Bronchial epithelial cell (primary cell): ENCODE data around the gene AP1S3. TPM values are rescaled to one million over a fixed set of nuclear protein-coding genes. Genes with fewer than 3 reads are reported as not detected.

Experiments
- DNase-seq: peaks from one replicate; pipeline ENCODE4 v3.0.0-alpha.2; 2010; ENCODE audit warnings: low read depth
- FAIRE-seq: peaks from 2 replicates; lab custom pipeline; 2011; peaks lifted over from hg19 to GRCh38; lab: Jason Lieb, UNC
- H3K27me3 ChIP-seq: 2 replicates; pipeline ENCODE4 v1.5.1; 2011; ENCODE audit warnings: low read length; ENCODE audit not compliant: control insufficient read depth, insufficient read depth
- H3K36me3 ChIP-seq: 2 replicates; pipeline ENCODE4 v1.5.1; 2011; ENCODE audit warnings: low read length; ENCODE audit not compliant: control insufficient read depth, insufficient read depth
- H3K4me3 ChIP-seq: 2 replicates; pipeline ENCODE4 v1.5.1; 2011; ENCODE audit warnings: mild to moderate bottlenecking, low read depth, low read length, control low read depth
- CTCF ChIP-seq: IDR thresholded peaks from 2 replicates; pipeline ENCODE4 v1.5.1; 2011; ENCODE audit warnings: mild to moderate bottlenecking, moderate library complexity, low read length, control low read depth, inconsistent platforms; ENCODE audit not compliant: insufficient read depth, severe bottlenecking
- total RNA-seq: library from RNA; depleted of rRNA; stranded (reverse); fragments of >200 nt; gene quantifications from 2 replicates; pipeline ENCODE4 v1.2.1, GENCODE V29; 2014

Gene AP1S3
- total RNA-seq, 1 donor from 2014 or later = 59.5 TPM

- DNase-seq (no peak), FAIRE-seq (no peak)
- H3K27me3 ChIP-seq = no peaks in the 10 kb centered on the region
These were observed 65.0 kb downstream of the AP1S3 start for GRCh38 chr2:223772363-223772762.

GRCh38 chr2:223771475-223771874, 65.9 kb downstream of the AP1S3 start:
- FAIRE-seq = no peak
- no peak for DNase-seq
- TF ChIP-seq CTCF = no peak
- H3K36me3 ChIP-seq = peaks cover 15% of the 10 kb centered on the region
- H3K4me3 ChIP-seq = no peak overlapping the region
- H3K27me3 ChIP-seq = no peaks in the 10 kb centered on the region

More at GRCh38 chr2:223772363-223772762, 65.0 kb downstream of the AP1S3 start:
- Histone ChIP-seq H3K4me3 (no peak overlapping the region), H3K36me3 (peaks cover 15% of the 10 kb centered on the region)
- TF ChIP-seq CTCF = no peak

- no peak for TF ChIP-seq CTCF
- FAIRE-seq = no peak
- H3K36me3 ChIP-seq = peaks cover 4% of the 10 kb centered on the region
These were observed 69.2 kb downstream of the AP1S3 start for GRCh38 chr2:223768179-223768578.

GRCh38 chr2:223767341-223767740, 70.0 kb downstream of the AP1S3 start:
- FAIRE-seq (no peak), DNase-seq (no peak)
- TF ChIP-seq CTCF = no peak
- peaks cover 3% of the 10 kb centered on the region for H3K36me3 ChIP-seq
- no peak overlapping the region for H3K4me3 ChIP-seq
- no peaks in the 10 kb centered on the region for H3K27me3 ChIP-seq

More at GRCh38 chr2:223768179-223768578, 69.2 kb downstream of the AP1S3 start:
- Histone ChIP-seq H3K4me3 (no peak overlapping the region), H3K27me3 (no peaks in the 10 kb centered on the region)
- no peak for DNase-seq

GRCh38 chr2:223765221-223765785, 72.1 kb downstream of the AP1S3 start:
- Histone ChIP-seq H3K4me3 (no peak overlapping the region), H3K36me3 (peaks cover 3% of the 10 kb centered on the region), H3K27me3 (no peaks in the 10 kb centered on the region)
- no peak for FAIRE-seq
- no peak for DNase-seq
- TF ChIP-seq CTCF = no peak

- DNase-seq (no peak), FAIRE-seq (no peak)
- Histone ChIP-seq H3K27me3 (no peaks in the 10 kb centered on the region), H3K36me3 (peaks cover 2% of the 10 kb centered on the region), H3K4me3 (no peak overlapping the region)
- no peak for TF ChIP-seq CTCF
These were observed 72.6 kb downstream of the AP1S3 start for GRCh38 chr2:223764796-223765195.
